OCI-LY3 (cell line): Measurements from ENCODE around the gene ANOS1.
A peak's percentile ranks its signal among the peaks of the same experiment; 100 is the strongest.

ENCODE experiments used
- H2AFZ ChIP-seq: fragments of 200-600, 300-600 bp; shearing (Covaris generic); 2 replicates; pipeline ENCODE4 v1.6.0; 2014; ENCODE audit warnings: antibody characterized with exemption, low read depth, low read length
- H3K27ac ChIP-seq: fragments of 200-600, 300-600 bp; sonication (generic); 2 replicates; pipeline ENCODE4 v1.5.1; 2014; ENCODE audit warnings: mild to moderate bottlenecking, low read length, moderate library complexity, mixed read lengths
- H3K27me3 ChIP-seq: fragments of 200-600, 300-600 bp; sonication (generic); 2 replicates; pipeline ENCODE4 v1.6.1; 2014; ENCODE audit warnings: low read depth, low read length, mixed read lengths
- H3K36me3 ChIP-seq: fragments of 200-600, 300-600 bp; sonication (generic); replicated peaks from 2 replicates; pipeline ENCODE3; 2014; ENCODE audit warnings: low read depth, low read length, mixed read lengths
- H3K4me1 ChIP-seq: fragments of 300-600, 200-600 bp; sonication (generic); 2 replicates; pipeline ENCODE4 v1.6.1; 2014; ENCODE audit warnings: low read length, mixed read lengths
- H3K4me2 ChIP-seq: fragments of 200-600, 300-600 bp; sonication (generic); 2 replicates; pipeline ENCODE4 v1.6.1; 2014; ENCODE audit warnings: low read length, mixed read lengths
- H3K4me3 ChIP-seq: fragments of 300-600, 200-600 bp; sonication (generic); 2 replicates; pipeline ENCODE4 v1.5.1; 2014; ENCODE audit warnings: antibody characterized with exemption, mild to moderate bottlenecking, low read length, moderate library complexity
- H3K79me2 ChIP-seq: fragments of 300-600, 200-600 bp; shearing (Covaris generic); 2 replicates; pipeline ENCODE4 v1.6.1; 2014; ENCODE audit warnings: mild to moderate bottlenecking, low read length, mixed read lengths
- H3K9ac ChIP-seq: fragments of 300-600, 200-600 bp; shearing (Covaris generic); 2 replicates; pipeline ENCODE4 v1.6.0; 2014; ENCODE audit warnings: mild to moderate bottlenecking, low read length, moderate library complexity
- H3K9me3 ChIP-seq: fragments of 200-600, 300-600 bp; shearing (Covaris generic); 2 replicates; pipeline ENCODE4 v1.6.1; 2014; ENCODE audit warnings: low read length, mixed read lengths; ENCODE audit not compliant: insufficient read depth
- H4K20me1 ChIP-seq: fragments of 200-600, 300-600 bp; sonication (generic); 2 replicates; pipeline ENCODE4 v1.6.1; 2016; ENCODE audit warnings: low read length, mixed read lengths; ENCODE audit not compliant: insufficient read depth
- EZH2phosphoT487 ChIP-seq: fragments of 200-600 bp; shearing (Covaris generic); IDR thresholded peaks from 2 replicates; pipeline ENCODE4 v1.6.1; 2018; ENCODE audit warnings: antibody characterized with exemption, mixed run types, low read depth
- TF ChIP-seq, protein P1 (sequence below): fragments of 200-600, 300-600 bp; sonication (generic); IDR thresholded peaks from 2 replicates; pipeline ENCODE4 v1.5.1; 2014; ENCODE audit warnings: antibody characterized with exemption, low read length, low read depth

The ANOS1 gene

DNA sequence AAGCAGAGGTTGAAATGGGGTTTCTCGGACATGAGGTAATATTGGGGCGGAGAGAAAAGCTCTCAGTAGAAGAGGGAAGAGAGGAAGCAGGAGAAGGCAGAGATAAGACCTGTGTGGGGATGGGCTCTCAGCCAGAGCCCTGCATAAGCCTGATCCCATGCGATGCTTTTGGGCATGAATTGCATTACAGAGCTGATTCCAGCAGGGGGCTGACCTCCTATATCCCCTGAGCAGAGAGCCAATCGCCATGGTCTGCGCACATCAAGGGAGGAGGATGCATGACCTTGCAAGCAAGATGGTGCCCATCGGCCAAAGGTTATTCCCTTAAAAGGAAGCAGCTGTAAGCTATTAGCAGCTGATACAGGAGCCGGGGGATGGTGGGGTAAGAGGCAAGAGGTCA is 7.6 kb downstream of the ANOS1 start:
- Histone ChIP-seq H3K27ac (no peak overlapping the region), H3K4me2 (no peak overlapping the region), H3K9me3 (no peaks in the 10 kb centered on the region), H3K36me3 (no peaks in the 10 kb centered on the region), H2AFZ (no peak overlapping the region), H3K79me2 (no peaks in the 10 kb centered on the region), H3K9ac (no peak overlapping the region), H3K4me1 (no peaks in the 10 kb centered on the region), H3K27me3 (no peaks in the 10 kb centered on the region), H4K20me1 (no peaks in the 10 kb centered on the region), H3K4me3 (no peak overlapping the region)
- TF ChIP-seq, protein P1, sequence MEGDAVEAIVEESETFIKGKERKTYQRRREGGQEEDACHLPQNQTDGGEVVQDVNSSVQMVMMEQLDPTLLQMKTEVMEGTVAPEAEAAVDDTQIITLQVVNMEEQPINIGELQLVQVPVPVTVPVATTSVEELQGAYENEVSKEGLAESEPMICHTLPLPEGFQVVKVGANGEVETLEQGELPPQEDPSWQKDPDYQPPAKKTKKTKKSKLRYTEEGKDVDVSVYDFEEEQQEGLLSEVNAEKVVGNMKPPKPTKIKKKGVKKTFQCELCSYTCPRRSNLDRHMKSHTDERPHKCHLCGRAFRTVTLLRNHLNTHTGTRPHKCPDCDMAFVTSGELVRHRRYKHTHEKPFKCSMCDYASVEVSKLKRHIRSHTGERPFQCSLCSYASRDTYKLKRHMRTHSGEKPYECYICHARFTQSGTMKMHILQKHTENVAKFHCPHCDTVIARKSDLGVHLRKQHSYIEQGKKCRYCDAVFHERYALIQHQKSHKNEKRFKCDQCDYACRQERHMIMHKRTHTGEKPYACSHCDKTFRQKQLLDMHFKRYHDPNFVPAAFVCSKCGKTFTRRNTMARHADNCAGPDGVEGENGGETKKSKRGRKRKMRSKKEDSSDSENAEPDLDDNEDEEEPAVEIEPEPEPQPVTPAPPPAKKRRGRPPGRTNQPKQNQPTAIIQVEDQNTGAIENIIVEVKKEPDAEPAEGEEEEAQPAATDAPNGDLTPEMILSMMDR, result 0 out of 2 replicates have a peak, but pooled peaks have one; percentile 5
- TF ChIP-seq EZH2phosphoT487, result no peak

- no peaks in the 10 kb centered on the region for H3K36me3 ChIP-seq
- no peak overlapping the region for H3K4me3 ChIP-seq
- H3K4me2 ChIP-seq, result no peak overlapping the region
- TF ChIP-seq EZH2phosphoT487, result no peak
- TF ChIP-seq, protein P1, result no peak
- no peak overlapping the region for H3K9ac ChIP-seq
- H2AFZ ChIP-seq, result no peak overlapping the region
- H4K20me1 ChIP-seq, result no peaks in the 10 kb centered on the region
- H3K79me2 ChIP-seq, result no peaks in the 10 kb centered on the region
- no peaks in the 10 kb centered on the region for H3K4me1 ChIP-seq
- H3K27ac ChIP-seq, result no peak overlapping the region
- no peaks in the 10 kb centered on the region for H3K9me3 ChIP-seq
- H3K27me3 ChIP-seq, result no peaks in the 10 kb centered on the region
These were observed 10.4 kb downstream of the ANOS1 start for GRCh38 chrX:8721536-8721935.

GRCh38 chrX:8720136-8720535 is 11.8 kb downstream of the ANOS1 start:
- Histone ChIP-seq H3K36me3 (no peaks in the 10 kb centered on the region), H3K27ac (no peak overlapping the region), H3K4me2 (no peak overlapping the region), H3K4me3 (no peak overlapping the region), H3K27me3 (no peaks in the 10 kb centered on the region), H3K9ac (no peak overlapping the region), H3K9me3 (no peaks in the 10 kb centered on the region), H4K20me1 (no peaks in the 10 kb centered on the region), H3K4me1 (no peaks in the 10 kb centered on the region), H3K79me2 (no peaks in the 10 kb centered on the region), H2AFZ (no peak overlapping the region)
- TF ChIP-seq, protein P1, result no peak
- TF ChIP-seq EZH2phosphoT487, result no peak

- Histone ChIP-seq H3K4me3 (no peak overlapping the region), H3K36me3 (no peaks in the 10 kb centered on the region), H2AFZ (no peak overlapping the region), H3K4me2 (no peak overlapping the region), H3K4me1 (no peaks in the 10 kb centered on the region), H3K79me2 (no peaks in the 10 kb centered on the region), H4K20me1 (no peaks in the 10 kb centered on the region), H3K9ac (no peak overlapping the region), H3K27ac (no peak overlapping the region), H3K9me3 (no peaks in the 10 kb centered on the region), H3K27me3 (no peaks in the 10 kb centered on the region)
- TF ChIP-seq, protein P1, result no peak
- TF ChIP-seq EZH2phosphoT487, result no peak
These were observed 14.6 kb downstream of the ANOS1 start for GRCh38 chrX:8717354-8717753.
